Central memory CD8-positive, alpha-beta T cell (primary cell): Measurements from ENCODE around the gene FSTL5.
"Not testable (repeated sequence)": the region's sequence is repeated elsewhere in the genome, so short reads cannot be mapped to it uniquely, and the experiment has no call there.

Experiments
- ATAC-seq: fragments of 150-1000 bp; cut with Tn5 transposase; replicated peaks from 2 replicates; pipeline ENCODE4 v1.10.0; 2022; ENCODE audit warnings: mild to moderate bottlenecking, moderate FRiP score, moderate number of reproducible peaks; ENCODE audit not compliant: poor library complexity, severe bottlenecking; ENCODE audit errors: extremely low read depth
- DNase-seq, 2 donors: peaks; one replicate each; pipeline ENCODE4 v3.0.0; 2021; ENCODE audit warnings: low spot score in 2 of 2
- H3K27ac Mint-ChIP-seq: one replicate; pipeline ENCODE4 v1.8.0; 2022; ENCODE audit warnings: low read depth, mild to moderate bottlenecking, moderate library complexity, mixed read lengths
- H3K27me3 Mint-ChIP-seq: one replicate; pipeline ENCODE4 v1.8.0; 2022; ENCODE audit warnings: mixed read lengths
- H3K36me3 Mint-ChIP-seq: one replicate; pipeline ENCODE4 v1.8.0; 2022; ENCODE audit warnings: mild to moderate bottlenecking, moderate library complexity, mixed read lengths; ENCODE audit not compliant: insufficient read depth
- H3K4me1 Mint-ChIP-seq: one replicate; pipeline ENCODE4 v1.8.0; 2022; ENCODE audit warnings: mixed read lengths
- H3K4me3 Mint-ChIP-seq: one replicate; pipeline ENCODE4 v1.8.0; 2022; ENCODE audit warnings: mild to moderate bottlenecking, moderate library complexity, mixed read lengths
- H3K9me3 Mint-ChIP-seq: one replicate; pipeline ENCODE4 v1.8.0; 2022; ENCODE audit warnings: mixed read lengths

Gene FSTL5

GRCh38 chr4:161799710-161800109 lies 364.1 kb downstream of the FSTL5 start:
- no peak for DNase-seq
- Mint-ChIP-seq H3K4me3 (no peak overlapping the region), H3K36me3 (no peaks in the 10 kb centered on the region), H3K27ac (no peak overlapping the region), H3K4me1 (no peaks in the 10 kb centered on the region), H3K27me3 (no peaks in the 10 kb centered on the region), H3K9me3 (no peaks in the 10 kb centered on the region)
- ATAC-seq, result no peak

DNA sequence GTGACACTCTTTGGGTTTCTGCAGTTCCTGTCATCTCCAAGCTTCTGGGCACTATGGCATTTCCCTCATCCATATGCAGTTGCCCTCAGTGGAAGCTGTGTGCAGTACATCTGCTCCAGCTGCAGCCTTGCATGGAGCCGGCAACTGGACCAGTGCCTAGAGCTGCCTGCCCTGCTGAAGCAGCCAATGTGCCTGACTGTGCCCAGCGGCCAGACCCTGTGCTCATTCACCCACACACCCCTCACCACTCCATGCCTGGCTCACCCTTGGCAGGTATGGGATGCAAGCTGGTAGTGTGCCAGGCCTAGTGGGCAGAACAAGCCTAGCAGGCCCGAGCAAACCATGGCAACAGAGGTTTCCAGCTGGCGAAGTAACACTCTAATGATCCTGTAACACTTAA lies 370.8 kb downstream of the FSTL5 start:
- H3K4me1 Mint-ChIP-seq, result no peaks in the 10 kb centered on the region
- no peaks in the 10 kb centered on the region for H3K27me3 Mint-ChIP-seq
- ATAC-seq, result no peak
- H3K4me3 Mint-ChIP-seq, result no peak overlapping the region
- peaks cover 6% of the 10 kb centered on the region for H3K9me3 Mint-ChIP-seq
- no peak overlapping the region for H3K27ac Mint-ChIP-seq
- no peaks in the 10 kb centered on the region for H3K36me3 Mint-ChIP-seq
- DNase-seq, result no peak

GRCh38 chr4:161791796-161792556 lies 371.8 kb downstream of the FSTL5 start:
- H3K36me3 Mint-ChIP-seq, result no peaks in the 10 kb centered on the region
- H3K4me1 Mint-ChIP-seq, result no peaks in the 10 kb centered on the region
- no peak overlapping the region for H3K4me3 Mint-ChIP-seq
- H3K9me3 Mint-ChIP-seq, result peaks cover 10% of the 10 kb centered on the region
- H3K27ac Mint-ChIP-seq, result no peak overlapping the region
- H3K27me3 Mint-ChIP-seq, result no peaks in the 10 kb centered on the region
- ATAC-seq, result peak; percentile 17
- DNase-seq, result no peak

GRCh38 chr4:161767116-161767515 lies 396.7 kb downstream of the FSTL5 start:
- Mint-ChIP-seq H3K9me3 (peaks cover 14% of the 10 kb centered on the region), H3K36me3 (no peaks in the 10 kb centered on the region), H3K27me3 (no peaks in the 10 kb centered on the region), H3K4me1 (no peaks in the 10 kb centered on the region), H3K4me3 (no peak overlapping the region), H3K27ac (no peak overlapping the region)
- ATAC-seq (no peak), DNase-seq (no peak)

DNA sequence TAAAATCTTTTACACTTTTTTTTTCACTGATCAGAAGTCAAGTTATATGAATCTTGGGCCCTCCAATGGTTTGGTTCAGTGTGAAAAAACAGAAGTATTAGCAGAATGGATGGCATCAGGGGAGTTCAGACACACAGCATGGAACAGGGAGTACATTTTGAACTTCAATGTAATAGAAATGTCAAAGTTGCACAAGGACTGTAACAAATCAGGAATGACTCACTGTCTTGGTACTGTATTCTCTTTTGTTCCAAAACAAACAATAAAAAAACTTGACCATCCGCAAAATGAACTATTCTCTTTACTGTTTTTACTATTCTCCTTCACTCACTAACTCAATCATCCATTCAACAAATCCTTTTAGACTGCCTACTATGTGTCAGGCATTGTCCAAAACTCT lies 401.0 kb downstream of the FSTL5 start:
- no peak for ATAC-seq
- Mint-ChIP-seq H3K36me3 (no peaks in the 10 kb centered on the region), H3K4me3 (no peak overlapping the region), H3K27ac (no peak overlapping the region), H3K27me3 (no peaks in the 10 kb centered on the region), H3K9me3 (peaks cover 5% of the 10 kb centered on the region), H3K4me1 (no peaks in the 10 kb centered on the region)
- DNase-seq, result no peak

DNA sequence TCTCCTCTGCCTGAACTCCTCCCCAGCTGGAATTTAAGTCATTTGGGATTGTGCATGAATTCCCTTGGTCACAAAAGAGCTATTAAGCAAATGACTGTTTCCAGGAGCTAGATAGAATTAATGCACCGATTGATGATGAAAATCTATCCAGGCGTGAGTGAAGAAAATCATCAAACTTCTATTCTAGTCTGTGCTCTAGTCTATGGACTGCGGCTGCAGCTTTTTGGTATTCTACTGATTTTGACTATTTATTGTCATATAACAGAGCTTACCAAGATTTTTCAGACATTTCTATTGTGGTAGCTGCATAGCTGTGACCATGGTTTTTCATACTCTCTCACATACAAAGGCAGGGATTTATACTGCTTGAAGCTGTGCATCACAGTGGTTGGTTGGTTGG lies 403.8 kb downstream of the FSTL5 start:
- no peaks in the 10 kb centered on the region for H3K36me3 Mint-ChIP-seq
- H3K9me3 Mint-ChIP-seq, result peaks cover 5% of the 10 kb centered on the region
- H3K4me3 Mint-ChIP-seq, result no peak overlapping the region
- ATAC-seq, result no peak
- H3K27me3 Mint-ChIP-seq, result no peaks in the 10 kb centered on the region
- no peaks in the 10 kb centered on the region for H3K4me1 Mint-ChIP-seq
- no peak for DNase-seq
- H3K27ac Mint-ChIP-seq, result no peak overlapping the region

GRCh38 chr4:161758412-161758811 lies 405.4 kb downstream of the FSTL5 start:
- not testable (repeated sequence) for H3K9me3 Mint-ChIP-seq, H3K27me3 Mint-ChIP-seq, ATAC-seq, H3K36me3 Mint-ChIP-seq, H3K27ac Mint-ChIP-seq, H3K4me1 Mint-ChIP-seq, H3K4me3 Mint-ChIP-seq, DNase-seq

- Mint-ChIP-seq H3K27me3 (no peaks in the 10 kb centered on the region), H3K9me3 (peaks cover 25% of the 10 kb centered on the region), H3K27ac (no peak overlapping the region), H3K4me1 (no peaks in the 10 kb centered on the region), H3K4me3 (no peak overlapping the region), H3K36me3 (no peaks in the 10 kb centered on the region)
- ATAC-seq (no peak), DNase-seq (no peak)
Observed at GRCh38 chr4:161728929-161729328, 434.9 kb downstream of the FSTL5 start.

- H3K9me3 Mint-ChIP-seq, result peaks cover 28% of the 10 kb centered on the region
- H3K36me3 Mint-ChIP-seq, result peaks cover 2% of the 10 kb centered on the region
- H3K4me1 Mint-ChIP-seq, result no peaks in the 10 kb centered on the region
- no peak overlapping the region for H3K27ac Mint-ChIP-seq
- no peak overlapping the region for H3K4me3 Mint-ChIP-seq
- ATAC-seq (no peak), DNase-seq (no peak)
- no peaks in the 10 kb centered on the region for H3K27me3 Mint-ChIP-seq
Observed at GRCh38 chr4:161721947-161722346, 441.9 kb downstream of the FSTL5 start.

- Mint-ChIP-seq H3K27ac (no peak overlapping the region), H3K4me3 (no peak overlapping the region), H3K4me1 (no peaks in the 10 kb centered on the region), H3K36me3 (peaks cover 2% of the 10 kb centered on the region), H3K27me3 (no peaks in the 10 kb centered on the region), H3K9me3 (peaks cover 35% of the 10 kb centered on the region)
- ATAC-seq, result no peak
- no peak for DNase-seq
Observed at GRCh38 chr4:161717084-161717483, 446.7 kb downstream of the FSTL5 start.

GRCh38 chr4:161714931-161715330 lies 448.9 kb downstream of the FSTL5 start:
- no peak for ATAC-seq
- DNase-seq, result no peak
- Mint-ChIP-seq H3K9me3 (peaks cover 31% of the 10 kb centered on the region), H3K27ac (no peak overlapping the region), H3K36me3 (peaks cover 2% of the 10 kb centered on the region), H3K4me1 (no peaks in the 10 kb centered on the region), H3K4me3 (no peak overlapping the region), H3K27me3 (no peaks in the 10 kb centered on the region)

GRCh38 chr4:161714022-161714751 lies 449.6 kb downstream of the FSTL5 start:
- peaks cover 26% of the 10 kb centered on the region for H3K9me3 Mint-ChIP-seq
- H3K36me3 Mint-ChIP-seq, result peaks cover 2% of the 10 kb centered on the region
- DNase-seq (no peak), ATAC-seq (no peak)
- no peak overlapping the region for H3K27ac Mint-ChIP-seq
- H3K27me3 Mint-ChIP-seq, result no peaks in the 10 kb centered on the region
- no peaks in the 10 kb centered on the region for H3K4me1 Mint-ChIP-seq
- H3K4me3 Mint-ChIP-seq, result no peak overlapping the region

GRCh38 chr4:161704653-161705052 lies 459.1 kb downstream of the FSTL5 start:
- no peak overlapping the region for H3K4me3 Mint-ChIP-seq
- no peaks in the 10 kb centered on the region for H3K27me3 Mint-ChIP-seq
- peaks cover 6% of the 10 kb centered on the region for H3K9me3 Mint-ChIP-seq
- no peak for DNase-seq
- no peaks in the 10 kb centered on the region for H3K4me1 Mint-ChIP-seq
- H3K27ac Mint-ChIP-seq, result no peak overlapping the region
- H3K36me3 Mint-ChIP-seq, result no peaks in the 10 kb centered on the region
- ATAC-seq, result no peak
